LNCaP clone FGC (cell line): ENCODE results near the gene EMSY.

Source experiments
- DNase-seq: peaks from one replicate; pipeline ENCODE4 v3.0.0-alpha.2; 2011; ENCODE audit warnings: low read depth
- H3K4me3 ChIP-seq: 2 replicates; pipeline ENCODE4 v1.5.1; 2011; ENCODE audit warnings: mild to moderate bottlenecking, low read depth, low read length, control low read depth
- CTCF ChIP-seq: IDR thresholded peaks from 2 replicates; pipeline ENCODE4 v1.5.1; 2012; ENCODE audit warnings: mild to moderate bottlenecking; ENCODE audit not compliant: control insufficient read depth, insufficient read depth; ENCODE audit errors: extremely low read depth

Gene EMSY

GRCh38 chr11:76601272-76601671, 156.5 kb downstream of the EMSY start:
- TF ChIP-seq CTCF = no peak
- no peak for DNase-seq
- H3K4me3 ChIP-seq = no peak overlapping the region

- H3K4me3 ChIP-seq = no peak overlapping the region
- DNase-seq = no peak
- no peak for TF ChIP-seq CTCF
Observed at GRCh38 chr11:76601724-76602123, 156.9 kb downstream of the EMSY start.

- no peak for DNase-seq
- TF ChIP-seq CTCF = no peak
- H3K4me3 ChIP-seq = no peak overlapping the region
Observed at GRCh38 chr11:76602431-76602861, 157.6 kb downstream of the EMSY start.
